GM12878 (cell line): ENCODE data around the gene H6PD. TPM values are rescaled to one million over a fixed set of nuclear protein-coding genes. Genes with fewer than 3 reads are reported as not detected.
A peak's percentile ranks its signal among the peaks of the same experiment; 100 is the strongest.

Source experiments
- ATAC-seq: fragments of 200-7000 bp; cut with Tn5 transposase; 3 replicates; pipeline ENCODE4 v1.9.1; 2020; ENCODE audit warnings: mild to moderate bottlenecking, moderate library complexity
- BruUV-seq: library from RNA; stranded (reverse); fragments of 400-500 nt; replicated peaks from 2 replicates; lab custom pipeline; 2021; lab: Mats Ljungman, UMichigan
- CTCF ChIA-PET: fragments of 300-600 bp; sonication (Branson Sonifier 250); formaldehyde crosslinking; extraction: SDS; loops from one replicate; lab custom pipeline; 2021; ENCODE audit warnings: inconsistent platforms; lab: Yijun Ruan, JAX
- POLR2A ChIA-PET: fragments of 350-600 bp; formaldehyde crosslinking; extraction: SDS; loops from one replicate; lab custom pipeline; 2021; ENCODE audit warnings: inconsistent platforms; lab: Charles Lee
- RAD21 ChIA-PET: fragments of 300-600 bp; sonication (Branson Sonifier 250); formaldehyde crosslinking; loops from one replicate; lab custom pipeline; 2023; ENCODE audit warnings: antibody characterized with exemption; ENCODE audit not compliant: unreplicated experiment; lab: Charles Lee
- SMC1A ChIA-PET: fragments of 300-600 bp; sonication (Branson Sonifier 250); formaldehyde crosslinking; loops from one replicate; lab custom pipeline; 2023; ENCODE audit not compliant: unreplicated experiment, uncharacterized antibody; lab: Charles Lee
- DNase-seq: peaks from one replicate; pipeline ENCODE4 v3.0.0-alpha.2; 2011; ENCODE audit warnings: low read depth, low spot score
- FAIRE-seq: peaks from 3 replicates; lab custom pipeline; 2011; peaks lifted over from hg19 to GRCh38; lab: Jason Lieb, UNC
- H2AFZ ChIP-seq: 2 replicates; pipeline ENCODE4 v1.6.0; 2011; ENCODE audit warnings: low read depth, low read length, control low read depth; ENCODE audit not compliant: control insufficient read depth
- H3K27ac ChIP-seq: 2 replicates; pipeline ENCODE4 v1.5.1; 2011; ENCODE audit warnings: control low read depth; ENCODE audit not compliant: control insufficient read depth, insufficient read depth
- H3K27me3 ChIP-seq, 2 experiments: replicated peaks in 1 of 2; 2 replicates each; pipeline versions ENCODE4 v1.6.0 to v1.6.1; 2011; ENCODE audit warnings: low read length in 1 of 2; ENCODE audit not compliant: control insufficient read depth in 2 of 2, insufficient read depth in 2 of 2
- H3K36me3 ChIP-seq, 2 experiments: 2 replicates each; pipeline ENCODE4 v1.5.1; 2011; ENCODE audit warnings: low read length in 1 of 2; ENCODE audit not compliant: control insufficient read depth in 2 of 2, insufficient read depth in 2 of 2
- H3K4me1 ChIP-seq: 2 replicates; pipeline ENCODE4 v1.6.1; 2011; ENCODE audit warnings: mild to moderate bottlenecking, low read length, moderate library complexity, mixed read lengths; ENCODE audit not compliant: control insufficient read depth, insufficient read depth
- H3K4me2 ChIP-seq: 2 replicates; pipeline ENCODE4 v1.6.0; 2011; ENCODE audit warnings: control low read depth; ENCODE audit not compliant: control insufficient read depth, insufficient read depth
- H3K4me3 ChIP-seq: fragments of 200-600 bp; sonication (generic); 2 replicates; pipeline ENCODE4 v1.5.1; 2016
- H3K79me2 ChIP-seq: 2 replicates; pipeline ENCODE4 v1.6.0; 2011; ENCODE audit warnings: low read length; ENCODE audit not compliant: control insufficient read depth, insufficient read depth
- H3K9ac ChIP-seq: 2 replicates; pipeline ENCODE4 v1.8.0; 2011; ENCODE audit warnings: low read length, control low read depth, mixed read lengths; ENCODE audit not compliant: control insufficient read depth, insufficient read depth
- H3K9me3 ChIP-seq: replicated peaks from 3 replicates; pipeline ENCODE4 v1.5.1; 2011; ENCODE audit warnings: mild to moderate bottlenecking, low read length; ENCODE audit not compliant: control insufficient read depth, insufficient read depth
- H4K20me1 ChIP-seq: 2 replicates; pipeline ENCODE4 v1.6.0; 2011; ENCODE audit not compliant: control insufficient read depth, insufficient read depth
- BMI1 ChIP-seq: fragments of 450-650 bp; IDR thresholded peaks from 2 replicates; pipeline ENCODE4 v1.6.1; 2016; ENCODE audit warnings: mild to moderate bottlenecking, moderate library complexity, borderline replicate concordance
- BRCA1 ChIP-seq: IDR thresholded peaks from 2 replicates; pipeline ENCODE4 v1.6.1; 2011; ENCODE audit warnings: low read depth, low read length, improper control_type of control experiment
- DPF2 ChIP-seq: fragments of 450-650 bp; IDR thresholded peaks from 2 replicates; pipeline ENCODE4 v1.6.1; 2017; ENCODE audit warnings: mild to moderate bottlenecking
- EP300 ChIP-seq, 2 experiments: fragments of 150-350 bp in 1 of 2; IDR thresholded peaks; 2 replicates each; pipeline ENCODE4 v1.6.1; 2011 to 2012; ENCODE audit warnings: low read depth in 2 of 2, low read length in 2 of 2, borderline replicate concordance in 1 of 2, improper control_type of control experiment in 1 of 2, inconsistent platforms in 1 of 2; ENCODE audit not compliant: control insufficient read depth in 1 of 2
- IRF4 ChIP-seq: IDR thresholded peaks from 2 replicates; pipeline ENCODE4 v1.6.1; 2011; ENCODE audit warnings: low read depth, low read length
- JUNB ChIP-seq: IDR thresholded peaks from 2 replicates; pipeline ENCODE4 v1.6.1; 2016; ENCODE audit warnings: antibody characterized with exemption, mild to moderate bottlenecking
- KDM1A ChIP-seq: fragments of 200-600 bp; sonication (generic); IDR thresholded peaks from 2 replicates; pipeline ENCODE4 v1.6.1; 2016; ENCODE audit warnings: borderline replicate concordance
- POU2F2 ChIP-seq: IDR thresholded peaks from 3 replicates; pipeline ENCODE4 v1.6.1; 2011; ENCODE audit warnings: low read depth, mild to moderate bottlenecking, low read length, borderline replicate concordance
- RAD51 ChIP-seq: fragments of 450-650 bp; IDR thresholded peaks from 2 replicates; pipeline ENCODE4 v1.6.1; 2016; ENCODE audit warnings: moderate library complexity, mild to moderate bottlenecking, inconsistent platforms
- SMAD5 ChIP-seq: IDR thresholded peaks from 2 replicates; pipeline ENCODE4 v1.6.1; 2016; ENCODE audit warnings: antibody characterized with exemption, low read depth
- SPI1 ChIP-seq: IDR thresholded peaks from 2 replicates; pipeline ENCODE4 v1.6.1; 2011; ENCODE audit warnings: low read depth, mild to moderate bottlenecking, low read length, moderate library complexity, borderline replicate concordance; ENCODE audit not compliant: insufficient read depth
- YBX1 ChIP-seq: fragments of 450-650 bp; IDR thresholded peaks from 2 replicates; pipeline ENCODE4 v1.6.1; 2016; ENCODE audit warnings: antibody characterized with exemption
- ZSCAN29 ChIP-seq: fragments of 450-650 bp; IDR thresholded peaks from 2 replicates; pipeline ENCODE4 v1.6.1; 2017; ENCODE audit warnings: mild to moderate bottlenecking, moderate library complexity
- WGBS: methylation state at CpG from one replicate; pipeline ENCODE4 v1.1.6; 2016; ENCODE audit warnings: low lambda C conversion rate; ENCODE audit not compliant: insufficient replicate concordance, insufficient coverage; ENCODE audit errors: missing lambda C conversion rate; 5-methylcytosine and 5-hydroxymethylcytosine counted together
- in situ Hi-C: fragments of 300-500 bp; cut with MboI; formaldehyde crosslinking; loops from 9 replicates; pipeline ENCODE4 v1.14.3; 2018; ENCODE audit warnings: mixed read lengths
- intact Hi-C: fragments of 100-400 bp; cut with micrococcal nuclease; formaldehyde crosslinking; loops from one replicate; pipeline ENCODE4 v1.14.2; 2022; ENCODE audit not compliant: unreplicated experiment
- polyA plus RNA-seq, 11 experiments: library from polyadenylated mRNA; depleted of rRNA in 4 of 11; unstranded in 6 of 11; stranded (reverse) in 5 of 11; fragments of >200 nt; fragmentation: Nextera tagmentation in 4 of 11; fragmentation: Illumina TruSeq in 1 of 11; extraction: Ambion mirVana in 4 of 11; extraction: Trizol in 1 of 11; gene quantifications; 1 replicate in 1 of 11; 2 replicates in 10 of 11; pipeline versions ENCODE4 v1.2.1 to v1.2.3, GENCODE V29; 2011 to 2016; ENCODE audit warnings: inconsistent platforms in 2 of 11, missing spikeins in 2 of 11, low read depth in 1 of 11
- total RNA-seq, 4 experiments: library from RNA; depleted of rRNA in 3 of 4; stranded (reverse); fragments of >200 nt in 3 of 4; fragmentation: Illumina TruSeq in 1 of 4; extraction: Trizol in 1 of 4; gene quantifications; 2 replicates each; pipeline versions ENCODE4 v1.2.1 to v1.2.3, GENCODE V29; 2013 to 2021
- TF ChIP-seq, protein P1 (sequence below): IDR thresholded peaks from 2 replicates; pipeline ENCODE4 v1.6.1; 2011; ENCODE audit warnings: mild to moderate bottlenecking, low read depth, low read length, moderate library complexity; ENCODE audit not compliant: insufficient replicate concordance
- TF ChIP-seq, protein P2 (sequence below): fragments of 450-650 bp; IDR thresholded peaks from 2 replicates; pipeline ENCODE4 v1.6.1; 2018; ENCODE audit warnings: borderline replicate concordance, mild to moderate bottlenecking; ENCODE audit not compliant: partially characterized antibody
- TF ChIP-seq, protein P3 (sequence below): fragments of 450-650 bp; conservative IDR thresholded peaks from 2 replicates; pipeline ENCODE4 v1.6.1; 2017; ENCODE audit warnings: mild to moderate bottlenecking, moderate library complexity

The H6PD gene
- total and polyA plus RNA-seq, 10 of the 15 experiments (the other 5 are each of a cell fraction or from before 2014, with no cell fraction given), result 1.2 to 20.7 (median 7.7) TPM

DNA sequence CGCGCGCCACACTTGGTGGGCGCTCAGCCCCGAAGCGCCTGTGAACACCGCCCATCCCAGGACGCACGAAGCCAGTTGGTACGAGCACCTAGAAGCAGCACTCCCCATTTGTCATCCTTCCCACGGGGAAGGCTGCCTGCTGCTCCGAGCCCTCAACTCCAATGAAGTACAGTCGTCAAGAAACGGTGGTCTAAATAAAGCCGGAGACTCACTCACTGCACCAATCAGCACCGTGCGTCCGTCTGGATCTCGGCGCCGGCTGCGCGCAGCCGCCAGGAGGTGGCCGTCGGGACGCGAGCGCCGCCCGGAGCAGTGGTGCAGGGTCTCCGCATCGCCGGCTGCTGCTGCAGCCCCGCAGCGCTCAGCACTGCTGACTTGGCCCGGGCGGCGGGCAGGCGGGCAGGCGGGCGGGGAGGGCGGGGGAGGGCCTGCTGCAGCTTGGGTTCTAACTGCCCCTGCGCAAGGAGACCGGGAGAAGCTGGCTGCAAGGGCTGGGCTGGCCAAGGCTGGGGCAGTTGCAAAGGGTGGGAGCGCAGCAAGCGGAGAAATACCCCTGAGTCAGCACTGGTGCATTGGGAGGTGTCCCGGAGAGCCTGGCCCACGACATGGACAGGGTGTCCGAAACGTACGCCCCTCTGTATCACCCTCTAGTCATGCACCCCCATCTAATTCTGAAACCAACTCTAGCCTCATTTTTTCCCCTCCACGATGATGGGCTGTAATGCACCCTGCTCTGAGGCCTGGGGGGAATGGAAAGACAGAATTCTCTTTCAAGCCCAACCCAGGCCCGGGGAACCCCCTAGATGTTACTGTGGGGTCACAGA is 35.8 kb upstream of the H6PD start (continued):
- TF ChIP-seq, protein P1, sequence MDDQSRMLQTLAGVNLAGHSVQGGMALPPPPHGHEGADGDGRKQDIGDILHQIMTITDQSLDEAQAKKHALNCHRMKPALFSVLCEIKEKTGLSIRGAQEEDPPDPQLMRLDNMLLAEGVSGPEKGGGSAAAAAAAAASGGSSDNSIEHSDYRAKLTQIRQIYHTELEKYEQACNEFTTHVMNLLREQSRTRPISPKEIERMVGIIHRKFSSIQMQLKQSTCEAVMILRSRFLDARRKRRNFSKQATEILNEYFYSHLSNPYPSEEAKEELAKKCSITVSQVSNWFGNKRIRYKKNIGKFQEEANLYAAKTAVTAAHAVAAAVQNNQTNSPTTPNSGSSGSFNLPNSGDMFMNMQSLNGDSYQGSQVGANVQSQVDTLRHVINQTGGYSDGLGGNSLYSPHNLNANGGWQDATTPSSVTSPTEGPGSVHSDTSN, result no peak
- TF ChIP-seq POU2F2, result no peak
- TF ChIP-seq, protein P2, sequence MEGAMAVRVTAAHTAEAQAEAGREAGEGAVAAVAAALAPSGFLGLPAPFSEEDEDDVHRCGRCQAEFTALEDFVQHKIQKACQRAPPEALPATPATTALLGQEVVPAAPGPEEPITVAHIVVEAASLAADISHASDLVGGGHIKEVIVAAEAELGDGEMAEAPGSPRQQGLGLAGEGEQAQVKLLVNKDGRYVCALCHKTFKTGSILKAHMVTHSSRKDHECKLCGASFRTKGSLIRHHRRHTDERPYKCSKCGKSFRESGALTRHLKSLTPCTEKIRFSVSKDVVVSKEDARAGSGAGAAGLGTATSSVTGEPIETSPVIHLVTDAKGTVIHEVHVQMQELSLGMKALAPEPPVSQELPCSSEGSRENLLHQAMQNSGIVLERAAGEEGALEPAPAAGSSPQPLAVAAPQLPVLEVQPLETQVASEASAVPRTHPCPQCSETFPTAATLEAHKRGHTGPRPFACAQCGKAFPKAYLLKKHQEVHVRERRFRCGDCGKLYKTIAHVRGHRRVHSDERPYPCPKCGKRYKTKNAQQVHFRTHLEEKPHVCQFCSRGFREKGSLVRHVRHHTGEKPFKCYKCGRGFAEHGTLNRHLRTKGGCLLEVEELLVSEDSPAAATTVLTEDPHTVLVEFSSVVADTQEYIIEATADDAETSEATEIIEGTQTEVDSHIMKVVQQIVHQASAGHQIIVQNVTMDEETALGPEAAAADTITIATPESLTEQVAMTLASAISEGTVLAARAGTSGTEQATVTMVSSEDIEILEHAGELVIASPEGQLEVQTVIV, result no peak
- TF ChIP-seq BMI1, result no peak
- no peak for TF ChIP-seq RAD51

DNA sequence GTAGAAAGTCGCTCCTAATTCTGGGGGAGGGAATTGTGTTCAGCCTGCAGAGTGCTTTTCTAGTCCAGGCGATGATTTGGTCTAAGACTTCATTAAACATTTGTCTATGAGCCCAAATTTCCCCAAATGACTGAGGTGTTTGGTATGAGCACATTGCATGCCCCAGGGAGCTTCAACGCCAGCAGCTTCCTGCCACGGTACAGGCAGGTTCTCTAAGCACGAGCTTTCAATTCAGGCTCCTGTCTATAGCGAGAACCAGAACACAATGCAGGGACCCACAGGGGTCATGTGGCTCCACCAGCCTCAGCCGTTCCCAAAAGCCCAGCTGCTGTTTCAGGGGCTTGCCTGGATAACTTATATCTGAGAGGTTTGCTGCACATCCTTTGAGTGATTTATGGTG is 34.1 kb upstream of the H6PD start:
- Histone ChIP-seq H2AFZ (no peak overlapping the region), H3K9ac (no peak overlapping the region), H3K4me1 (peaks cover 59% of the 10 kb centered on the region), H3K27ac (no peak overlapping the region), H4K20me1 (no peaks in the 10 kb centered on the region), H3K36me3 (no peaks in the 10 kb centered on the region), H3K79me2 (no peaks in the 10 kb centered on the region), H3K4me2 (peak overlapping the region; percentile 41; the same call in 1 of the 2 replicates), H3K4me3 (no peak overlapping the region), H3K27me3 (peaks cover 0 to 32% of the 10 kb centered on the region in 2 experiments; a peak in 3 of 4 replicates), H3K9me3 (no peaks in the 10 kb centered on the region)
- ATAC-seq (peak; percentile 73), DNase-seq (no peak), FAIRE-seq (peak; percentile 59)
- ChIA-PET POLR2A (interaction anchor here (0.5 to 1.1 kb wide), 3 partner anchors 13 to 72 kb away, joined by 3 read pairs; partner anchors contain the start of gene GPR157), CTCF (interaction anchor here (0.9 to 2.8 kb wide), 7 partner anchors 12 to 90 kb away, joined by 3 to 10 read pairs (median 4); no protein-coding TSS in a partner anchor), SMC1A (interaction anchor here (0.6 to 2.8 kb wide), 9 partner anchors 14 to 1217 kb away, joined by 3 to 16 read pairs (median 3); partner anchors contain the start of gene H6PD), RAD21 (interaction anchor here (0.9 to 1.7 kb wide), 7 partner anchors 27 to 192 kb away, joined by 3 to 15 read pairs (median 3); no protein-coding TSS in a partner anchor)
- in situ Hi-C loops (no loop called here), intact Hi-C loops (loop anchor here (2.0 kb wide), 1 partner anchor 34 kb away; the partner anchor contains the start of gene H6PD)
- no TSS peak for BruUV-seq
- WGBS, result 2% methylated on average over 7 of the region's 7 CpGs
- no peak for TF ChIP-seq IRF4
- no peak for TF ChIP-seq YBX1
- TF ChIP-seq ZSCAN29, result no peak
- TF ChIP-seq SPI1, result no peak
- TF ChIP-seq, protein P3, sequence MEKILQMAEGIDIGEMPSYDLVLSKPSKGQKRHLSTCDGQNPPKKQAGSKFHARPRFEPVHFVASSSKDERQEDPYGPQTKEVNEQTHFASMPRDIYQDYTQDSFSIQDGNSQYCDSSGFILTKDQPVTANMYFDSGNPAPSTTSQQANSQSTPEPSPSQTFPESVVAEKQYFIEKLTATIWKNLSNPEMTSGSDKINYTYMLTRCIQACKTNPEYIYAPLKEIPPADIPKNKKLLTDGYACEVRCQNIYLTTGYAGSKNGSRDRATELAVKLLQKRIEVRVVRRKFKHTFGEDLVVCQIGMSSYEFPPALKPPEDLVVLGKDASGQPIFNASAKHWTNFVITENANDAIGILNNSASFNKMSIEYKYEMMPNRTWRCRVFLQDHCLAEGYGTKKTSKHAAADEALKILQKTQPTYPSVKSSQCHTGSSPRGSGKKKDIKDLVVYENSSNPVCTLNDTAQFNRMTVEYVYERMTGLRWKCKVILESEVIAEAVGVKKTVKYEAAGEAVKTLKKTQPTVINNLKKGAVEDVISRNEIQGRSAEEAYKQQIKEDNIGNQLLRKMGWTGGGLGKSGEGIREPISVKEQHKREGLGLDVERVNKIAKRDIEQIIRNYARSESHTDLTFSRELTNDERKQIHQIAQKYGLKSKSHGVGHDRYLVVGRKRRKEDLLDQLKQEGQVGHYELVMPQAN, result no peak
- no peak for TF ChIP-seq SMAD5
- TF ChIP-seq BRCA1, result no peak
- TF ChIP-seq KDM1A, result no peak
- 0 out of 2 replicates have a peak, but pooled peaks have one; percentile 32 for TF ChIP-seq JUNB
- TF ChIP-seq EP300 (IDR thresholded peaks at IDR 0.05; ENCODE audit: borderline replicate concordance in 1 of 2, control insufficient read depth in 1 of 2, low read depth in 2 of 2, low read length in 2 of 2), result no peak
- TF ChIP-seq DPF2, result 0 out of 2 replicates have a peak, but pooled peaks have one; percentile 15
